ENCODE measurements around the gene SLC40A1. TPM values are rescaled to one million over a fixed set of nuclear protein-coding genes. Genes with fewer than 3 reads are reported as not detected.
A peak's percentile ranks its signal among the peaks of the same experiment; 100 is the strongest.

The SLC40A1 gene
- total and polyA plus RNA-seq, 2 donors from 2014 or later = 45.8 to 78.4 TPM

GRCh38 chr2:189614585-189614984, 34.0 kb upstream of the SLC40A1 start:
- intact Hi-C loops (cut with DNase I) = no loop called here
- no peaks in the 10 kb centered on the region for H3K9me3 ChIP-seq (ENCODE audit: control insufficient read depth in 2 of 3, insufficient read depth in 1 of 3, low read length in 3 of 3)
- TF ChIP-seq CTCF (IDR thresholded peaks at IDR 0.05; ENCODE audit: borderline replicate concordance, extremely low read depth, insufficient read depth) = no peak
- DNase-seq (no peak), FAIRE-seq (no peak)
- no peak overlapping the region for H3K4me3 ChIP-seq (ENCODE audit: low read length in 3 of 3)
- H3K36me3 ChIP-seq (ENCODE audit: control insufficient read depth in 2 of 3, insufficient read depth in 3 of 3, low read length in 3 of 3) = no peaks in the 10 kb centered on the region
- no peak overlapping the region for H3K9ac ChIP-seq (ENCODE audit: low read length in 3 of 3)
- peaks cover 0 to 3% (median 0%) of the 10 kb centered on the region in 3 donors for H3K4me1 ChIP-seq (ENCODE audit: control insufficient read depth in 2 of 3, insufficient read depth in 2 of 3, low read depth in 1 of 3, low read length in 3 of 3)
- H3K27ac ChIP-seq (ENCODE audit: low read depth in 2 of 2, low read length in 2 of 2) = no peak overlapping the region
- no peaks in the 10 kb centered on the region for H3K27me3 ChIP-seq (ENCODE audit: control insufficient read depth, insufficient read depth, low read length)

GRCh38 chr2:189613650-189614420, 33.2 kb upstream of the SLC40A1 start:
- H3K9ac ChIP-seq (ENCODE audit: low read length in 3 of 3) = no peak overlapping the region
- H3K27ac ChIP-seq (ENCODE audit: low read depth in 2 of 2, low read length in 2 of 2) = peak overlapping the region in 1 of 2 donors; percentile 65
- DNase-seq (peak in 1 of 5 donors; percentile 30), FAIRE-seq (no peak)
- intact Hi-C loops (cut with DNase I) = no loop called here
- peak overlapping the region in 1 of 3 donors; percentile 25 for H3K4me3 ChIP-seq (ENCODE audit: low read length in 3 of 3)
- no peaks in the 10 kb centered on the region for H3K27me3 ChIP-seq (ENCODE audit: control insufficient read depth, insufficient read depth, low read length)
- peaks cover 0 to 3% (median 0%) of the 10 kb centered on the region in 3 donors for H3K4me1 ChIP-seq (ENCODE audit: control insufficient read depth in 2 of 3, insufficient read depth in 2 of 3, low read depth in 1 of 3, low read length in 3 of 3)
- no peak for TF ChIP-seq CTCF (IDR thresholded peaks at IDR 0.05; ENCODE audit: borderline replicate concordance, extremely low read depth, insufficient read depth)
- no peaks in the 10 kb centered on the region for H3K36me3 ChIP-seq (ENCODE audit: control insufficient read depth in 2 of 3, insufficient read depth in 3 of 3, low read length in 3 of 3)
- H3K9me3 ChIP-seq (ENCODE audit: control insufficient read depth in 2 of 3, insufficient read depth in 1 of 3, low read length in 3 of 3) = no peaks in the 10 kb centered on the region

GRCh38 chr2:189613077-189613636, 32.6 kb upstream of the SLC40A1 start:
- FAIRE-seq (no peak), DNase-seq (peak in 3 of 5 donors; percentile 30 to 74 (median 68))
- peak overlapping the region; percentile 25 to 28 (median 28) for H3K4me3 ChIP-seq (ENCODE audit: low read length in 3 of 3)
- peak overlapping the region in 1 of 2 donors; percentile 65 for H3K27ac ChIP-seq (ENCODE audit: low read depth in 2 of 2, low read length in 2 of 2)
- no peaks in the 10 kb centered on the region for H3K27me3 ChIP-seq (ENCODE audit: control insufficient read depth, insufficient read depth, low read length)
- H3K4me1 ChIP-seq (ENCODE audit: control insufficient read depth in 2 of 3, insufficient read depth in 2 of 3, low read depth in 1 of 3, low read length in 3 of 3) = peaks cover 0 to 3% (median 0%) of the 10 kb centered on the region in 3 donors
- intact Hi-C loops (cut with DNase I) = no loop called here
- TF ChIP-seq CTCF (IDR thresholded peaks at IDR 0.05; ENCODE audit: borderline replicate concordance, extremely low read depth, insufficient read depth) = no peak
- H3K9ac ChIP-seq (ENCODE audit: low read length in 3 of 3) = peak overlapping the region in 1 of 3 donors; percentile 10
- no peaks in the 10 kb centered on the region for H3K36me3 ChIP-seq (ENCODE audit: control insufficient read depth in 2 of 3, insufficient read depth in 3 of 3, low read length in 3 of 3)
- no peaks in the 10 kb centered on the region for H3K9me3 ChIP-seq (ENCODE audit: control insufficient read depth in 2 of 3, insufficient read depth in 1 of 3, low read length in 3 of 3)

All from kidney (tissue), 14 donors.